HG03571 (cell line): ENCODE results near the gene RAVER2.
"Not testable (repeated sequence)": the region's sequence is repeated elsewhere in the genome, so short reads cannot be mapped to it uniquely, and the experiment has no call there.

ENCODE experiments used
- ATAC-seq: cut with Tn5 transposase; IDR thresholded peaks from one replicate; pipeline ENCODE4 v1.9.1; 2021; ENCODE audit not compliant: unreplicated experiment

The RAVER2 gene

GRCh38 chr1:64801851-64802523 lies 57.1 kb downstream of the RAVER2 start:
- ATAC-seq, result no peak

- no peak for ATAC-seq
These were observed 64.4 kb downstream of the RAVER2 start for GRCh38 chr1:64809309-64809708.

DNA sequence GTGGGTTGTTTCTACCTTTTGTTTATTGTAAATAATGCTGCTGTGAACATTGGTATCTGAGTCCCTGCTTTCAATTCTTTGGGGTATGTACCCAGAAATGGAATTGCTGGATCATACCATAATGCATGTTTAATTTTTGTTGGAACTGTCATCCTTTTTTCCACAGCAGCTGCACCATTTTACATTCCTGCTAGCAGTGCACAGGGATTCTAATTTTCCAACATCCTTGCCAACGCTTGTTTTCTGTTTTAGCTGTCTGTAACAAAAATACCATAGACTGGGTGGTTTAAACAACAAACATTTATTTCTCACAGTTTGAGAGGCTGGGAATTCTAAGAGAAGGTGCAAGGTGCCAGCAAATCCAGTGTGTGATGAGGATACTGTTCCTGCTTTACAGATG lies 65.1 kb downstream of the RAVER2 start:
- no peak for ATAC-seq

GRCh38 chr1:64811131-64811530 lies 66.3 kb downstream of the RAVER2 start:
- ATAC-seq, result no peak

GRCh38 chr1:64814427-64814826 lies 69.6 kb downstream of the RAVER2 start:
- ATAC-seq, result no peak

DNA sequence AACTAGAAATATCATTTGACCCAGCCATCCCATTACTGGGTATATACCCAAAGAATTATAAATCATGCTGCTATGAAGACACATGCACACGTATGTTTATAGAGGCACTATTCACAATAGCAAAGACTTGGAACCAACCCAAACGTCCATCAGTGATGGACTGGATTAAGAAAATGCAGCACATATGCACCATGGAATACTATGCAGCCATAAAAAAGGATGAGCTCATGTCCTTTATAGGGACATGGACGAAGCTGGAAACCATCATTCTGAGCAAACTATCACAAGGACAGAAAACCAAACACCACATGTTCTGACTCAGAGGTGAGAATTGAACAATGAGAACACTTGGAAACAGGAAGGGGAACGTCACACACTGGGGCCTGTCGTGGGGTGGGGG lies 72.5 kb downstream of the RAVER2 start:
- ATAC-seq, result not testable (repeated sequence)

DNA sequence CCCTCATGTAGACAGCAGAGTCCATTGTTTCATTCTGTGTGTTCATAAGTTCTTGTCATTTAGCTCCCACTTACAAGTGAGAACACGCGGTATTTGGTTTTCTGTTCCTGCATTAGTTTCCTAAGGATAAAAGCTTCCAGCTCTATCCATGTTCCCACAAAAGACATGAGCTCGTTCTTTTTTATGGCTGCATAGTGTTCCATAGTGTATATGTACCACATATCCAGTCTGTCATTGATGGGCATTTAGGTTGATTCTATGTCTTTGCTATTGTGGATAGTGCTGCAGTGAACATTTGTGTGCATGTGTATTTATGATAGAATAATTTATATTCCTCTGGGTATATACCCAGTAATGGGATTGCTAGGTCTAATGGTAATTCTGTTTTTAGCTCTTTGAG lies 75.7 kb downstream of the RAVER2 start:
- not testable (repeated sequence) for ATAC-seq

- ATAC-seq, result no peak
These were observed 77.7 kb downstream of the RAVER2 start for GRCh38 chr1:64822621-64823020.

DNA sequence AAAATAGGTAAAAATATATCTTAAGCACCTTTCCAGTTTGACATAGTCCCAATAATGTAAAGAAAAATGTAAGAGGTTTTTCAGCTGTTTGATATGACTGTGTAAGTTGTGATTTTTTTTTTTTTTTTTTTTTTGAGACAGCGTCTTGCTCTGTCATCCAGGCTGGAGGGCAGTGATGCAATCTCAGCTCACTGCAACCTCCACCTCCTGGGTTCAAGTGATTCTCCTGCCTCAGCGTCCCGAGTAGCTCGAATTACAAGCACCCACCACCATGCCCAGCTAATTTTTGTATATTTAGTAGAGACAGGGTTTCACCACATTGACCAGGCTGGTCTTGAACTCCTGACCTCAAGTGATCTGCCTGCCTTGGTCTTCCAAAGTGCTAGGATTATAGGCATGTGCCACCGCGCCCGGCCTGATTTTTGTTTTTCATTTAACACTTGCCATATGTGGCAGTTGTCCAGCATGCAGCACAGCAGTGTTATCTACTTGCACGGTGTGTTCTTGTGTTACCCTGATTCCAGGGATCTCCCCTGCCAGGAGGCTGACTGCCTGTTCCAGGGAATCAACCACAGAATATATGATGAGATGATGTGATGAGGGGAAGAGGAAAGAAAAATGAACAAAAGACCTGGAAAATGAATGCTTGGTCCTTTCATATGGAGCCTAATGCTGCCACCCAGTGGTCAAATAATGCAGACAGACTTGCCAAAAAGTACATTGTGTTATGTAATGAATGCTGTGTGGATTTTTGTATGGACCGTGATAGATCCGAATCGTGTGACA lies 79.0 kb downstream of the RAVER2 start:
- no peak for ATAC-seq

DNA sequence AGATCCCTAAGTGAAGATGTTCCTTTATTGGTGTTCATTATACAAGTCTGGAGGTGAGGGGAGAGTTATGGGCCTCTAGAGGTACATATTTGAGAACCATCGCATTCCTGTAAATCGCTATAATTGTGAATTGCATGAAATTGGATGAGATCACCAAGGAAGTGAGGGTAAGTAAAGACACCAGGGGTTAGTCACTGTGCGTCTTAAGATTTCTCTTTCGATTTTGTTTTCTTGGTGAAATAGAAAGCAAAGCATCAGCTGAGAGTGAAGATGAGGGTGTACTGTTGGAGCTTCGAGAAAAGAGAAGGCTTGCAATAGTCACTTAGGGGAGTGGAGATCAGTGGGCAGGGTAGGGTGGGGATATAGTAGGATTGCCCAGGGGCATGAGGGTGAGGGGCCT lies 82.1 kb downstream of the RAVER2 start:
- no peak for ATAC-seq

- ATAC-seq, result no peak
These were observed 84.0 kb downstream of the RAVER2 start for GRCh38 chr1:64828829-64829228.

GRCh38 chr1:64829411-64830029 lies 84.6 kb downstream of the RAVER2 start:
- no peak for ATAC-seq

DNA sequence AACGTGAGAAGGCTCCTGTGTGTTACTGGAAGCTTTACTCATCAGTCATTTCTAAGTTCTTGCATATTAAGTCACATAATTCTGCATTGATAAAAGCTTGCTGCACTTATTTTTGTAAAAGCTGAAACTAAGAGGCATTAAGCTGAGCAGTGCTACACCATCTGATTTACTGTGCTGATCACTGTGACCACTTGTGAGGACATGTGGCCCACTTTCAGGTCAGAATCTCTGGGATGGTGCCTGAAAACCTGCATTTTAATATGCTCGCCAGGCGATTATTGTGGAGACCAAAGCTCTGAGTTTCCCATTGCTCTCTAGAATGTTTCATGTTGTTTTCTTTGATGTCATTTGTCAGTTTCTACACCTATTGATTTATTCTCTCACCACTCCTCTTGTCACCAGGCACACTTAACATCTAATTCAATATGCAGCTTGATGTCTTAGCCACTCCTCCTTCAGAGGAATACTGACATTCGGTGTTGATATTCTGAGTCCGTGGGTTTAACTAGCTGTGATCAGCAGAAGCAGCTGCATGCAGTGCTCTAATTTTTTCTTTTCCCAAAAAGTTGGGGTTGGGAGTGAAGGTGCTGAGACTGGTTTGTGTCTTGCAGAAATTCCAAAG lies 85.3 kb downstream of the RAVER2 start:
- no peak for ATAC-seq

GRCh38 chr1:64834734-64835133 lies 89.9 kb downstream of the RAVER2 start:
- ATAC-seq, result no peak

DNA sequence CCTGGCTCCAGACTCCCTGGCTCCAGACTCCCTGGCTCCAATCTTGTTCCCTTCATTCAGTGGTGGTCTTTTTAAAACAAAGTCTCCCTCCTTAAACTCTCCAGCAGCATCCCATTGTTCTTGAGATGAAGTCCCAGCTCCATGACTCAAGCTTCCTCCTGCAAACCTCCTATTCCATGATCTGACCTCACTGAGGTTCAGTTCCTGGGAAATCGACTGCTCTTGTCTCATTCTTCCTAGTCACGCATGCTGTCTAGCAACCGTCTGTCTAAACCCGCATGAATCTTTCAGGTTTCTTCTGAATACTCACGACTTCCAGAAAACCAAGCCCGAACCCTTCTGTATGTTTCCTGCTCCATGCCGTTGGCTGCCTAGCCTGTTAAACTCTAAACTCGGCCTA lies 91.9 kb downstream of the RAVER2 start:
- no peak for ATAC-seq

- no peak for ATAC-seq
These were observed 93.6 kb downstream of the RAVER2 start for GRCh38 chr1:64838486-64838885.

- no peak for ATAC-seq
These were observed 94.4 kb downstream of the RAVER2 start for GRCh38 chr1:64839261-64839660.

- no peak for ATAC-seq
These were observed 95.0 kb downstream of the RAVER2 start for GRCh38 chr1:64839732-64840405.

DNA sequence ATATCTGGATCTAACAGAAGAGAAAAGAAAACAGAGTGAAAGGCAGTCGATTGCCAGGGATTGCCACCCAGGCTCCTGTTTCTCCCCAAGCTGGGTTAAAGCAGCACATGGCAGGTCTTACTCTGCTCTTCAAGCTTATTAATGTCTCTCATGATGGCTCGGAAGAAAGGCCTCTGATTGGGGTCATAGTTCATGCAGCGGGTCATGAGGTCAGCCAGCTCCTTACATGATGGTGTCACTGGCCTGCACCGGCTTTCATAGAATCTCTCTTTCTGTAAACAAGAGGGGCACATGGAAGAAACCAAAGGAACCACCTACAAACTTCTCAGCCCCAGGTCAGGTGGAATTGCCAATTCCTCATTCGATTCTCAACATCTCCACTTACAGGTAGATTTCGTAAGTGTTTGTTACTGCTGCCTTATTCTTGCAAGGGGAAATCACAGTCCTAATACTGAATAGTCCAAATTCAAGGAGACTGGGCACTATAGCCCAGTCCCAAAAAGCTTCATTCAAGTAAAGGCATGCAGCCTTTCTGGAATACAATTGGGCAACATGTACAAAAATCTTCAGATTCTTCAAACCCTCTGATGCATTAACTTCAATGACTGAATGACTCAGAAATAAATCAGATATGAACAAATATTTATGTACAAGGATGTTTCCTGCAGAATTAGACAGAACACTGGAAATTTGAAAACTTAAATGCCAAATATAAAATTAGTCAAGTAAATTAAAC lies 96.6 kb downstream of the RAVER2 start:
- ATAC-seq, result no peak

DNA sequence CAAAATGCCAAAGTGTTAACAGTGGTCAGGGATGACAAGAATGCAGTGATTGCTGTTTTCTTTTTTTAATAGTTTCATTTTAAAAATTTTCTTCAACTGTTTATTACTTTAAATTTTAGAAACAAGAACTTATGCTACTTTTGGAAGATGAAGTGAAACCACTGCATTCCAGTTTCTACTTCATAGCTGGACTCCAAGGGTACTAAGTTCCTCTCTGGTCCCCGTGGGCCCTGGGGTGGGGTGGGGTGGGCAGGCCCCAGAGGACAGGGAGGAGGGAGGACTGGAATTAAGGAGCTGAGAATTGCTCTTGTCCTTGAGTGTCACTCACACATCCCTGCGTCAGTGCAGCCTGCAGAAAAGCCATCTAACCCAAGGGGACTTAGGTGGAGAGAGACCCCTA lies 97.3 kb downstream of the RAVER2 start:
- no peak for ATAC-seq
